Panc1 (cell line): ENCODE data around the gene PKP3. TPM values are rescaled to one million over a fixed set of nuclear protein-coding genes. Genes with fewer than 3 reads are reported as not detected.

Experiments
- ATAC-seq: fragments of 200-7000 bp; cut with Tn5 transposase; 2 replicates; pipeline ENCODE4 v1.9.1; 2020; ENCODE audit warnings: mild to moderate bottlenecking, moderate library complexity
- BruUV-seq: library from RNA; stranded (reverse); fragments of 400-500 nt; replicated peaks from 2 replicates; lab custom pipeline; 2021; lab: Mats Ljungman, UMichigan
- CTCF ChIA-PET: fragments of 300-600 bp; sonication (Branson Sonifier 250); formaldehyde crosslinking; loops from one replicate; lab custom pipeline; 2022; ENCODE audit warnings: antibody characterized with exemption; lab: Charles Lee
- POLR2A ChIA-PET: fragments of 300-600 bp; sonication (Branson Sonifier 250); formaldehyde crosslinking; loops from one replicate; lab custom pipeline; 2022; ENCODE audit warnings: antibody characterized with exemption; lab: Charles Lee
- DNase-seq: peaks from one replicate; pipeline ENCODE4 v3.0.0-alpha.2; 2010; ENCODE audit warnings: low read depth, low spot score
- H3K27ac ChIP-seq: 2 replicates; pipeline ENCODE4 v1.5.1; 2011; ENCODE audit warnings: mild to moderate bottlenecking, low read length, inconsistent platforms
- H3K27me3 ChIP-seq: fragments of 200-500 bp; sonication (Bioruptor generic); 2 replicates; pipeline ENCODE4 v1.6.0; 2014; ENCODE audit warnings: low read length, inconsistent platforms; ENCODE audit not compliant: control insufficient read depth, insufficient read depth
- H3K36me3 ChIP-seq: fragments of 200-500 bp; sonication (Bioruptor generic); 2 replicates; pipeline ENCODE4 v1.5.1; 2014; ENCODE audit warnings: inconsistent platforms, mild to moderate bottlenecking, low read length, moderate library complexity; ENCODE audit not compliant: control insufficient read depth, insufficient read depth
- H3K4me1 ChIP-seq: 2 replicates; pipeline ENCODE4 v1.5.1; 2011; ENCODE audit warnings: inconsistent platforms, mild to moderate bottlenecking, low read length, moderate library complexity; ENCODE audit not compliant: control insufficient read depth, insufficient read depth
- H3K4me3 ChIP-seq, 2 experiments: 2 replicates each; pipeline ENCODE4 v1.5.1; 2011 to 2012; ENCODE audit warnings: low read depth in 2 of 2, low read length in 2 of 2, mild to moderate bottlenecking in 2 of 2, inconsistent platforms in 1 of 2, moderate library complexity in 1 of 2
- H3K9me3 ChIP-seq: fragments of 200-500 bp; sonication (Bioruptor generic); 2 replicates; pipeline ENCODE4 v1.5.1; 2014; ENCODE audit warnings: low read depth, mild to moderate bottlenecking, inconsistent platforms, low read length, moderate library complexity; ENCODE audit not compliant: control insufficient read depth, insufficient read depth
- CTCF ChIP-seq: fragments of 450-650 bp; IDR thresholded peaks from 2 replicates; pipeline ENCODE4 v1.5.1; 2017; ENCODE audit warnings: mild to moderate bottlenecking
- POLR2AphosphoS5 ChIP-seq: IDR thresholded peaks from 2 replicates; pipeline ENCODE4 v1.6.1; 2012; ENCODE audit warnings: mild to moderate bottlenecking, low read depth, low read length, moderate library complexity
- REST ChIP-seq, 2 experiments: IDR thresholded peaks; 2 replicates each; pipeline ENCODE4 v1.6.1; 2011 to 2012; ENCODE audit warnings: low read depth in 2 of 2, control low read depth in 1 of 2, low read length in 1 of 2, mild to moderate bottlenecking in 1 of 2, moderate library complexity in 1 of 2; ENCODE audit not compliant: insufficient read depth in 1 of 2
- SIN3A ChIP-seq: IDR thresholded peaks from 2 replicates; pipeline ENCODE4 v1.6.1; 2012; ENCODE audit warnings: low read depth, mild to moderate bottlenecking, low read length, moderate library complexity, borderline replicate concordance; ENCODE audit not compliant: insufficient read depth
- TCF7L2 ChIP-seq: IDR thresholded peaks from 2 replicates; pipeline ENCODE4 v1.6.1; 2011; ENCODE audit warnings: mild to moderate bottlenecking, low read depth, low read length, inconsistent platforms
- in situ Hi-C: cut with HindIII; loops from 2 replicates; pipeline ENCODE4 v1.10.0; 2016; ENCODE audit warnings: low sequenced_read_pairs, low pct_unique_long_range_greater_than_20kb
- intact Hi-C: fragments of 100-400 bp; cut with micrococcal nuclease; formaldehyde crosslinking; loops from one replicate; pipeline ENCODE4 v1.10.0; 2022; ENCODE audit not compliant: unreplicated experiment
- total RNA-seq: library from RNA; stranded (reverse); gene quantifications from one replicate; pipeline ENCODE4 v1.2.1, GENCODE V29; 2021; ENCODE audit not compliant: unreplicated experiment

PKP3 gene
- total RNA-seq, 1 experiment from 2014 or later = 36.8 TPM

- Histone ChIP-seq H3K27me3 (no peaks in the 10 kb centered on the region), H3K4me1 (peaks cover 17% of the 10 kb centered on the region), H3K4me3 (no peak overlapping the region), H3K9me3 (no peaks in the 10 kb centered on the region), H3K36me3 (no peaks in the 10 kb centered on the region), H3K27ac (peak overlapping the region; percentile 18; the same call in 1 of the 2 replicates)
- no TSS peak for BruUV-seq
- ChIA-PET CTCF (no interaction called here), POLR2A (no interaction called here)
- DNase-seq (no peak), ATAC-seq (no peak)
- in situ Hi-C loops = no loop called here
- TF ChIP-seq CTCF (no peak), POLR2AphosphoS5 (no peak), REST (IDR thresholded peaks at IDR 0.05; ENCODE audit: insufficient read depth in 1 of 2, low read depth in 2 of 2, low read length in 1 of 2) (no peak)
- intact Hi-C loops = no loop called here
Observed at GRCh38 chr11:373716-374551, 20.1 kb upstream of the PKP3 start.

- in situ Hi-C loops = no loop called here
- DNase-seq = no peak
Observed at GRCh38 chr11:375065-376025, 18.7 kb upstream of the PKP3 start.

More at GRCh38 chr11:375065-376025, 18.7 kb upstream of the PKP3 start:
- Histone ChIP-seq H3K27ac (no peak overlapping the region), H3K27me3 (no peaks in the 10 kb centered on the region), H3K9me3 (no peaks in the 10 kb centered on the region), H3K4me1 (peaks cover 14% of the 10 kb centered on the region), H3K36me3 (no peaks in the 10 kb centered on the region), H3K4me3 (no peak overlapping the region)
- TF ChIP-seq REST (IDR thresholded peaks at IDR 0.05; ENCODE audit: insufficient read depth in 1 of 2, low read depth in 2 of 2, low read length in 1 of 2) (no peak), SIN3A (no peak), CTCF (no peak), TCF7L2 (no peak), POLR2AphosphoS5 (no peak)
- ATAC-seq = no peak
- no TSS peak for BruUV-seq
- ChIA-PET POLR2A (interaction anchor here (0.6 kb wide), 1 partner anchor 126 kb away, joined by 9 read pairs; no protein-coding TSS in a partner anchor), CTCF (interaction anchor here (0.9 kb wide), 1 partner anchor 24 kb away, joined by 7 read pairs; no protein-coding TSS in a partner anchor)
- intact Hi-C loops = no loop called here
